GM12878 (cell line): ENCODE results near the gene TMEM88. TPM values are rescaled to one million over a fixed set of nuclear protein-coding genes. Genes with fewer than 3 reads are reported as not detected.
A peak's percentile ranks its signal among the peaks of the same experiment; 100 is the strongest.

ENCODE experiments used
- ATF7 ChIP-seq: fragments of 450-650 bp; IDR thresholded peaks from 2 replicates; pipeline ENCODE4 v1.6.1; 2016; ENCODE audit warnings: low read depth, mild to moderate bottlenecking
- BRCA1 ChIP-seq: IDR thresholded peaks from 2 replicates; pipeline ENCODE4 v1.6.1; 2011; ENCODE audit warnings: low read depth, low read length, improper control_type of control experiment
- EP300 ChIP-seq, 2 experiments: fragments of 150-350 bp in 1 of 2; IDR thresholded peaks; 2 replicates each; pipeline ENCODE4 v1.6.1; 2011 to 2012; ENCODE audit warnings: low read depth in 2 of 2, low read length in 2 of 2, borderline replicate concordance in 1 of 2, improper control_type of control experiment in 1 of 2, inconsistent platforms in 1 of 2; ENCODE audit not compliant: control insufficient read depth in 1 of 2
- GABPA ChIP-seq: IDR thresholded peaks from 2 replicates; pipeline ENCODE4 v1.6.1; 2014; ENCODE audit warnings: antibody characterized with exemption, low read depth, mild to moderate bottlenecking, inconsistent platforms
- IKZF2 ChIP-seq, 2 experiments: fragments of 450-650 bp; IDR thresholded peaks; 2 replicates each; pipeline ENCODE4 v1.6.1; 2017; ENCODE audit warnings: mild to moderate bottlenecking in 2 of 2, moderate library complexity in 2 of 2
- MLLT1 ChIP-seq: fragments of 450-650 bp; IDR thresholded peaks from 2 replicates; pipeline ENCODE4 v1.6.1; 2016; ENCODE audit warnings: mild to moderate bottlenecking
- MTA2 ChIP-seq: fragments of 450-650 bp; IDR thresholded peaks from 2 replicates; pipeline ENCODE4 v1.6.1; 2016; ENCODE audit warnings: low read depth, mild to moderate bottlenecking, moderate library complexity
- MTA3 ChIP-seq: IDR thresholded peaks from 2 replicates; pipeline ENCODE4 v1.6.1; 2012; ENCODE audit warnings: low read length, inconsistent platforms, borderline replicate concordance
- MYC ChIP-seq: IDR thresholded peaks from 2 replicates; pipeline ENCODE4 v1.6.1; 2011; ENCODE audit warnings: mild to moderate bottlenecking, low read length, moderate library complexity, inconsistent platforms; ENCODE audit not compliant: insufficient read depth, insufficient replicate concordance, insufficient read length, severe bottlenecking
- NFIC ChIP-seq: IDR thresholded peaks from 2 replicates; pipeline ENCODE4 v1.6.1; 2012; ENCODE audit warnings: low read depth, mild to moderate bottlenecking, inconsistent platforms, low read length, moderate library complexity
- NFYA ChIP-seq: IDR thresholded peaks from 2 replicates; pipeline ENCODE4 v1.6.1; 2011; ENCODE audit warnings: low read depth, mild to moderate bottlenecking, low read length, improper control_type of control experiment, borderline replicate concordance
- NKRF ChIP-seq: fragments of 450-650 bp; conservative IDR thresholded peaks from 2 replicates; pipeline ENCODE4 v1.6.1; 2017; ENCODE audit warnings: mild to moderate bottlenecking, moderate library complexity
- NR2C2 ChIP-seq: IDR thresholded peaks from 2 replicates; pipeline ENCODE4 v1.6.1; 2011; ENCODE audit warnings: borderline replicate concordance, low read depth; ENCODE audit not compliant: control insufficient read depth, insufficient read length
- NR2F1 ChIP-seq: fragments of 450-650 bp; conservative IDR thresholded peaks from 2 replicates; pipeline ENCODE4 v1.6.1; 2017; ENCODE audit warnings: mild to moderate bottlenecking
- SMC3 ChIP-seq: IDR thresholded peaks from 2 replicates; pipeline ENCODE4 v1.6.1; 2011; ENCODE audit warnings: low read length, improper control_type of control experiment, borderline replicate concordance
- SREBF2 ChIP-seq: IDR thresholded peaks from 2 replicates; pipeline ENCODE4 v1.6.1; 2012; ENCODE audit warnings: mild to moderate bottlenecking, low read length
- SUPT20H ChIP-seq: IDR thresholded peaks from 2 replicates; pipeline ENCODE4 v1.6.1; 2011; ENCODE audit warnings: low read depth, mild to moderate bottlenecking, low read length, moderate library complexity, borderline replicate concordance; ENCODE audit not compliant: control insufficient read depth
- TAF1 ChIP-seq: IDR thresholded peaks from 2 replicates; pipeline ENCODE4 v1.6.1; 2011; ENCODE audit warnings: mild to moderate bottlenecking, low read depth, low read length, borderline replicate concordance
- TCF12 ChIP-seq: IDR thresholded peaks from 2 replicates; pipeline ENCODE4 v1.6.1; 2011; ENCODE audit warnings: low read depth, mild to moderate bottlenecking, low read length
- TCF7 ChIP-seq: IDR thresholded peaks from 2 replicates; pipeline ENCODE4 v1.6.1; 2014; ENCODE audit warnings: antibody characterized with exemption, borderline replicate concordance
- polyA plus RNA-seq, 11 experiments: library from polyadenylated mRNA; depleted of rRNA in 4 of 11; unstranded in 6 of 11; stranded (reverse) in 5 of 11; fragments of >200 nt; fragmentation: Nextera tagmentation in 4 of 11; fragmentation: Illumina TruSeq in 1 of 11; extraction: Ambion mirVana in 4 of 11; extraction: Trizol in 1 of 11; gene quantifications; 1 replicate in 1 of 11; 2 replicates in 10 of 11; pipeline versions ENCODE4 v1.2.1 to v1.2.3, GENCODE V29; 2011 to 2016; ENCODE audit warnings: inconsistent platforms in 2 of 11, missing spikeins in 2 of 11, low read depth in 1 of 11
- total RNA-seq, 4 experiments: library from RNA; depleted of rRNA in 3 of 4; stranded (reverse); fragments of >200 nt in 3 of 4; fragmentation: Illumina TruSeq in 1 of 4; extraction: Trizol in 1 of 4; gene quantifications; 2 replicates each; pipeline versions ENCODE4 v1.2.1 to v1.2.3, GENCODE V29; 2013 to 2021
- TF ChIP-seq, protein P1 (sequence below): fragments of 450-650 bp; IDR thresholded peaks from 2 replicates; pipeline ENCODE4 v1.6.1; 2017; ENCODE audit warnings: mild to moderate bottlenecking, moderate library complexity

The TMEM88 gene
- total and polyA plus RNA-seq, 10 of the 15 experiments (the other 5 are each of a cell fraction or from before 2014, with no cell fraction given), result 0.21 to 2.2 (median 0.62) TPM; not detected in 5

DNA sequence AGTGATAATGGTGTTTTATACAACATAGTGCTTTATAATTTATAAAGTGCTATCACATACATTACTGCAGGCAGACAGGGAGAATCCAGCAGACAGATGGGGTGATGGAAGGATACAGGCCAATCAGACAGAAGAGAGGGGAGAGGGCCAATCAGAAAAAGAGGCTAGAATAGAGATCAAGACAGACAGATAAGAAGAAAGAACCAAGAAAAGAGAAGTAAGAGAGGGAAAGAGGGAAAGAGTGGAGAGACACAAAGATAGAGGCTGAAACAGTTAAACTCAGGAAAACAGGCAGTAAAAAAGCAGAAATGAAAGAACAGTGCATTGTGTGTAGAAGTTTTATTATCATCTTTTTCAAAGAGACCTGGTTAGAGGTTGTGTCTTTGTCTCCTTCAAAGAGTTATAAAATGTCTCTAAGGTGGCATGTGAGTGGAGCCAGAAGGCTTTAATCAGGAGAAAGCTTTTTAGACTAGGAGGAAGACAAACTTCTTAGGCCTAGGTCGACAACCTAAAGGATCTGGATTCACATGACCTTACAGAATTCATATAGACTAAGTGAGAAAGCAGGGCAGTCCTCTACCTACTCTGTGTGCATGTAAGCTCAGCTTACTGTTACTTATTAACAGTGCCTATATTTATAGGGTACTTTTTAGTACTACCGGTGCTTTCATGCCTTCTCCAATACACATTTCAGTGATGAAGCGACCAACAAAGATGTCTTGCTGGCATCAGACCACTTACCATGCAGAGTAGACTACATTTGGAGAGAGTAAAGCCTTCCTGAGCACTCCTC lies 25.4 kb downstream of the TMEM88 start (continued):
- TF ChIP-seq NR2C2, result no peak
- peak; percentile 56; the same call in 1 of the 2 replicates for TF ChIP-seq MTA2
- no peak for TF ChIP-seq SMC3
- TF ChIP-seq, protein P1, sequence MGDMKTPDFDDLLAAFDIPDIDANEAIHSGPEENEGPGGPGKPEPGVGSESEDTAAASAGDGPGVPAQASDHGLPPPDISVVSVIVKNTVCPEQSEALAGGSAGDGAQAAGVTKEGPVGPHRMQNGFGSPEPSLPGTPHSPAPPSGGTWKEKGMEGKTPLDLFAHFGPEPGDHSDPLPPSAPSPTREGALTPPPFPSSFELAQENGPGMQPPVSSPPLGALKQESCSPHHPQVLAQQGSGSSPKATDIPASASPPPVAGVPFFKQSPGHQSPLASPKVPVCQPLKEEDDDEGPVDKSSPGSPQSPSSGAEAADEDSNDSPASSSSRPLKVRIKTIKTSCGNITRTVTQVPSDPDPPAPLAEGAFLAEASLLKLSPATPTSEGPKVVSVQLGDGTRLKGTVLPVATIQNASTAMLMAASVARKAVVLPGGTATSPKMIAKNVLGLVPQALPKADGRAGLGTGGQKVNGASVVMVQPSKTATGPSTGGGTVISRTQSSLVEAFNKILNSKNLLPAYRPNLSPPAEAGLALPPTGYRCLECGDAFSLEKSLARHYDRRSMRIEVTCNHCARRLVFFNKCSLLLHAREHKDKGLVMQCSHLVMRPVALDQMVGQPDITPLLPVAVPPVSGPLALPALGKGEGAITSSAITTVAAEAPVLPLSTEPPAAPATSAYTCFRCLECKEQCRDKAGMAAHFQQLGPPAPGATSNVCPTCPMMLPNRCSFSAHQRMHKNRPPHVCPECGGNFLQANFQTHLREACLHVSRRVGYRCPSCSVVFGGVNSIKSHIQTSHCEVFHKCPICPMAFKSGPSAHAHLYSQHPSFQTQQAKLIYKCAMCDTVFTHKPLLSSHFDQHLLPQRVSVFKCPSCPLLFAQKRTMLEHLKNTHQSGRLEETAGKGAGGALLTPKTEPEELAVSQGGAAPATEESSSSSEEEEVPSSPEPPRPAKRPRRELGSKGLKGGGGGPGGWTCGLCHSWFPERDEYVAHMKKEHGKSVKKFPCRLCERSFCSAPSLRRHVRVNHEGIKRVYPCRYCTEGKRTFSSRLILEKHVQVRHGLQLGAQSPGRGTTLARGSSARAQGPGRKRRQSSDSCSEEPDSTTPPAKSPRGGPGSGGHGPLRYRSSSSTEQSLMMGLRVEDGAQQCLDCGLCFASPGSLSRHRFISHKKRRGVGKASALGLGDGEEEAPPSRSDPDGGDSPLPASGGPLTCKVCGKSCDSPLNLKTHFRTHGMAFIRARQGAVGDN, result no peak
- TF ChIP-seq BRCA1, result no peak
- TF ChIP-seq EP300 (IDR thresholded peaks at IDR 0.05; ENCODE audit: borderline replicate concordance in 1 of 2, control insufficient read depth in 1 of 2, low read depth in 2 of 2, low read length in 2 of 2), result no peak
- no peak for TF ChIP-seq NFIC
- no peak for TF ChIP-seq NR2F1
- 0 out of 2 replicates have a peak, but pooled peaks have one; percentile 19 for TF ChIP-seq ATF7
- no peak for TF ChIP-seq NFYA
- TF ChIP-seq TCF12, result no peak
- TF ChIP-seq SUPT20H, result no peak
- no peak for TF ChIP-seq TCF7
- TF ChIP-seq TAF1, result no peak
- peak; percentile 79 to 87; a peak in 3 of 4 replicates for TF ChIP-seq IKZF2 (IDR thresholded peaks at IDR 0.05)
- TF ChIP-seq GABPA, result no peak
- no peak for TF ChIP-seq NKRF
- no peak for TF ChIP-seq SREBF2
- peak; percentile 39; the same call in 1 of the 2 replicates for TF ChIP-seq MLLT1
- no peak for TF ChIP-seq MTA3
- TF ChIP-seq MYC, result no peak
